Inflammatory macrophage (primary cell): ENCODE results near the gene MARCO.
"Not testable (repeated sequence)": the region's sequence is repeated elsewhere in the genome, so short reads cannot be mapped to it uniquely, and the experiment has no call there.

Experiments used
- DNase-seq, 2 donors: peaks; one replicate each; pipeline ENCODE4 v3.0.0-alpha.2; 2020 to 2022

The MARCO gene

GRCh38 chr2:118975133-118975532 is 33.1 kb downstream of the MARCO start:
- DNase-seq: no peak

DNA sequence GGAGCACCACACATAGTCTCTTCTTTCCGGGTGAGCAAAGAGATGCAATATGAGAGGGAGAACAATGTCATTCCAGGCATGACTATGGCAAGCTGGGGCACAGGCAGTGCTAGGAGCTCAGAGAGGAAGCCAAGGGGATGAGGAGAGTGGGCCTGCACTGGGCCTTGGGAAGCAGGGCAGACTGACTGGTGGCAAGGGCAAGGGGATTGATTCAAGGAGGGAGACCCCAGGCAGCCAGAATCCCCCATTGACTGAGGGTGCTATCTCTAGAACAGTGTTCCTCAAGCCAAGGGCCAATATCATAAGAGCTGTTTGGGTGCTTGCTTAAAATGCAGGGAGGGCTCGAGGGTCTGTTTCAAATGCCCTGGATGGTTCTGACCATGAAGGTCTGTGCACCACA is 36.1 kb downstream of the MARCO start:
- no peak for DNase-seq

DNA sequence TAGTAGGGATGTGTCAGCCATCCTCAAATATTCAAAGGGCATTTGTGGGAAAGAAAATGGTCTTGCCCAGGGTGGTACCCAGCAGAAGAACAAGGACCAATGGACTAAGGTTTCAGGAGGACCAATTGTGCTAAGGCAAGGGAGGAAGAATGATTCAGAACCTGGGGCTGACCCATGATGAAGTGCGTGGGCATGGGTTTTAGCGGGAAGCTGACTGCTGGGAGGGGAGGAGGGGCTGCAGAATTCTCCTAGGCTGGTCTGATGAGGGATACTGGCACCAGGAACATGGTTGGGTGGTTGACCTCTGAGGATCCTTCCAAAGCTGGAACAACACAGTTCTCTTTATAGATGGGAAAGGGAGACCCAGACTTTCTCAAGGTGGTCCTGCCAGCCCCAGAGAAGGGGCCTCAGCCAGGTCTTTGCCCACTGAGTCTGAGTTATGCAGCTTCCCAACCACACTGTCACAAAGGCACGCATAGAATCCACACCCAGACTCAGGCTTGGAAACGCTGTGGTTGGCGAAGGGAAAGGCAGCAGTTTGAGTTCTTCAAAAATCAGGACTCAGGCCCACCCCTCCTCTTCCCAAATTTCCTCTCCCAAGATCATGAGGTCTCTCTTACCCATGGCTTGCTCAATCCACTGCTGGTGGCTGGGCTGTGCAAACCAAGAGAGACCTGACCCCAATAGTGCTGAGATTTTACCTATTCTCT is 37.3 kb downstream of the MARCO start:
- DNase-seq: peak; percentile 30 to 75

- DNase-seq: no peak
These were observed 38.0 kb downstream of the MARCO start for GRCh38 chr2:118980022-118980421.

DNA sequence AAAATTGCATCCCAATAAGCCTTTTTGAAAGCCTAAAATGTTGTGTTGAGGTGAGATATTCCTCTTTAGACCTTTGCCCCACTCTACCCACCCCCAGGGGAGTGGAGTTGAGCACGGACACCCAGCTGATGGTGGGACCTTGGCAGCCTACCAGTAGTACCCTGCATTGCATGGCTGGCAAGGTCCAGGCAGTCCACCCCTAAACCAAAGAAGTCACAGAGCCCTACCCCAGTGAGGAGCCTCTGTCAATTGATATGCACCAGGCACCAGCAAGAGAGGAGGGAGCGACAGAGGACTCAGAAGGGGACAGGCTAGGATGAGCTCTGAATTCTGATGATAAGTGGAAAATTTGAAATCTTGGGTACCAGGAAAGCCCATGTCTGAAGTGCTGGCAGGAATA is 38.6 kb downstream of the MARCO start:
- DNase-seq: no peak

GRCh38 chr2:118981632-118982031 is 39.6 kb downstream of the MARCO start:
- DNase-seq: peak in 1 of 2 donors; percentile 40

DNA sequence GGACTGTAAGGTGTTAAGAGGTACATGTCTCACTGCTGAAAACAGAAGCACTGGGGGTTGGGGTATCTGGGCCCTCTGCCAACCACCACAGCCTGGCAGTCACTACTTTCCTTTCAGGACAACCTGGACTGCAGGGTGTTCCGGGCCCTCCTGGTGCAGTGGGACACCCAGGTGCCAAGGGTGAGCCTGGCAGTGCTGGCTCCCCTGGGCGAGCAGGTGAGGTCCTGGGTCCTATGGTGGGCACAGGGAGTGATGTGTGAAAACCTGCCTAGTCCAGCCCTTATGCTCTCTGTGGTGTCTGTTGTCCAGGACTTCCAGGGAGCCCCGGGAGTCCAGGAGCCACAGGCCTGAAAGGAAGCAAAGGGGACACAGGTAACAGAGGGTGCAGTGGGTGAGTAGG is 40.0 kb downstream of the MARCO start:
- no peak for DNase-seq

- no peak for DNase-seq
These were observed 41.1 kb downstream of the MARCO start for GRCh38 chr2:118983133-118983532.

- DNase-seq: no peak
These were observed 41.9 kb downstream of the MARCO start for GRCh38 chr2:118983915-118984314.

DNA sequence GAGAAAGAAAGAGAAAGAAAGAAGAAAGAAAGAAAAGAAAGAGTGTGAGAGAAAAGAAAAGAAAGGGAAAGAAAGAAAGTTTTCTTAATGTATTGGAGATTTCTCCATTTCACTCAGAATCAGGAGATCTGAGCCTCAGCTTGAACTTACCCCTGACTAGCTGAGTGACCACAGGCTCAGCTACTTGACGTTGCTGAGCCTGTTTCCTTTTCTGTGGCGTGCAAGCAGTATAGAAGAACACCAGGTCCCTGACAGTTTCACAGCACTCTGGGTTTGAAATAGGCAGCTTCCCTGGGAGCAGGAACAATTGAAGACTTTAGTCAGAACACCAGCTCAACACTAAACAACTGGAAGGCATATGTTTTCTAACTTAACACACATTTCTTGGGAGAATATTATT is 44.7 kb downstream of the MARCO start:
- peak; percentile 56 to 80 for DNase-seq

GRCh38 chr2:118987886-118988285 is 45.9 kb downstream of the MARCO start:
- no peak for DNase-seq

DNA sequence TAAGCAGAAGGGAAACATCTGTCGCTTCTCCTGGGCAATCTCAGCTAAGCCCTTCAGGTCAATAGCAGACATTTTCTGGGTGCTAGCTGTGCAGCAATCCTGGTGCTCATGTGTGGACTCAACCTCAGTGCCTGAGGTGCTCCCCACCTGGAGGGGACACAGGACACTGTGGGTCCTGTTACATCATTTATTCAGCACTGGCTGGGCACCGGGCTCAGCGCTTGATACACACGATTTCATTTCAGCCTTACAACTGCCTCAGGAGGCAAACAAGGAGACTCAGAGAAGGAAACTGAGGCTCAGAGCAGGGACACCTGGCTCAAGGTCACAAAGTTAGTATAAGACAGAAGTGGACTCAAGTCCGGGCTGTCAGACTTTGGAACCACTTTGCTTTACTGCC is 46.7 kb downstream of the MARCO start:
- DNase-seq: no peak

- no peak for DNase-seq
These were observed 47.5 kb downstream of the MARCO start for GRCh38 chr2:118989481-118989880.

DNA sequence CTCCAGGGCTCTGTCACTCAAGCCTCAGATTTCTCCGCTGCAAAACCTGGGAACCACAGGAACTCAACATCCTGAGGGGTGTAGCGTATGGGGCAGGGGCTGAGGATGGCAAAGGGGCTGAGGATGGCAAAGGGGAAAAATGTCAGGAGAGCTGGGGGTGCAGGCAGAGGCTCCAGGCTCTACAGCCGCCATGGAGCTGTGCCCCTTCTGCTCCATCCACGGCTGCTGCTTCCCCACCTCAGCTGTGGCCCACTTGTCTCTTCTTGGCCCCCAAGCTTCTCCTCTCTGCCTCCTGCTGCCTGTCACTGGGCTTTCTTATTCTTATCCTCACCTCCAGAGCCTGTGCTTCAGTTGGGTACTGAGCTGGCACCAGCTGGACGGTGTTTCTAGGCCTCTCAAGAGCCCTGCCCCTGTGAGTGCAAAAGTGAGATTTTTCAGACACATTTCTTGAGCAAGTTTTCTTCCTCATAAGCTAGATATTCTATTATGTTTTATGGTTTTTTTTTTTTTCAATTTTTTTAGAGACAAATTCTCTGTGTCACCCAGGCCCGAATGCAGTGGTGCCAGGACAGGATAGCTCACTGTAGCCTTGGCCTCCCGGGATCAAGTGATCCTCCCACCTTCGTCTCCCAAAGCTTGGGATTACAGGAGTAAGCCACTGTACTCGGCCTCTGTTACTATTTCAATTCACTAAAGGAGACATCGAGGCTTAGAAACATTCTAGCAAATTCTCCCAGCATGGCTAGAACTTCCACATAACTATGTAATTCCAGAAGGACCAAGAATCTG is 49.0 kb downstream of the MARCO start:
- DNase-seq: no peak

DNA sequence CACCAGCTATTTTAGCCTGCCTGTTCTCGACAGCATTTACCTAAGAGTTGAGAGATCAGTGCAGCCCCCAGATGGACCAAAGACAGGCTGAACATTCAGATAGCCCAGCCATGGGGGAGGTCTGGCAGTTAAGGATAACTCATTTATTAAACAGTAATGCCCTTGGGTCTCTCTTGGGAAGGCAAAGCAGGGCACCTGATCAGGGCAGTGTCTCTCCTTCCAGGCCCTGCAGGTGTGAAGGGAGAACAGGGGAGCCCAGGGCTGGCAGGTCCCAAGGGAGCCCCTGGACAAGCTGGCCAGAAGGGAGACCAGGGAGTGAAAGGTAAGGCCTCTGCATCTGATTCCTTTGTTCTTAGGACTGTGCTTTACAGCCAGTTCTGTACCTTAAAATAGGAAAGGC is 49.6 kb downstream of the MARCO start:
- no peak for DNase-seq

DNA sequence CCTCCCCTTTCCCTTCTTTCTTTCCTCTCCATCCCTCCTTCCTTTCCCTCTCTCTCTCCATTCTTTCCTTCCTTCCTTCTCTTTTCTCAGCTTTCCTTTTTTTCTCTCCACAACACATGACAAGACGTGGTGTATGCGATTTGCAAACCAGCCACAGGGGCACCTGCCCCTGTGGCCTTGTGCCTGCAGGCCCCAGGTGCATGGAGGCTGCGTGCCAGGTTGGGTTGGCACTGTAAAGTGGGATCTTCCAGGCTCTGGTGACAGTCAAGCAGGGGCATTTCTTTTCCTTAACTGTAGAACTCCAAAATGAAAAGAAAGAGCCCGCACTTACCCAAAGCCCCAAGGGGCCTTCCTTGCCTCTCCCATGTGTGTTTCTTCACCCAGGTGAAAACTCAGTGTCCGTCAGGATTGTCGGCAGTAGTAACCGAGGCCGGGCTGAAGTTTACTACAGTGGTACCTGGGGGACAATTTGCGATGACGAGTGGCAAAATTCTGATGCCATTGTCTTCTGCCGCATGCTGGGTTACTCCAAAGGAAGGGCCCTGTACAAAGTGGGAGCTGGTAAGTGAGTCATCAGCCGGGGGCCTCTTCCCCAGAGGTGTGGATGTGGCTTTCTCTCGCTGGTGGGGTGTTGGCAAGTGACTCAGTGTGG is 50.9 kb downstream of the MARCO start:
- no peak for DNase-seq

GRCh38 chr2:118993392-118993752 is 51.4 kb downstream of the MARCO start:
- no peak for DNase-seq

DNA sequence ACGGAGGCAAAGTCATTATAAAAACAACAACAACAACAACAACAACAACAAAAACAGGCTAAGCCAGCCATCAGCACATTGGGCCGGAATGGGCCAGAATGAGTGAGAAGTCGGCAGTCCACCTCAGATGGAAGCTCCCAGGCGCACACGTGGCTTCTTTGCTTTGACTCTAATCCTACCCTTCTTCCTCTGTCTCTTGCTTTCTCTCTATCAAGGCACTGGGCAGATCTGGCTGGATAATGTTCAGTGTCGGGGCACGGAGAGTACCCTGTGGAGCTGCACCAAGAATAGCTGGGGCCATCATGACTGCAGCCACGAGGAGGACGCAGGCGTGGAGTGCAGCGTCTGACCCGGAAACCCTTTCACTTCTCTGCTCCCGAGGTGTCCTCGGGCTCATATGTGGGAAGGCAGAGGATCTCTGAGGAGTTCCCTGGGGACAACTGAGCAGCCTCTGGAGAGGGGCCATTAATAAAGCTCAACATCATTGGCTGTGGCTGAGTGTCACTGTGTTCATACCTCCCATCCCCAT is 52.2 kb downstream of the MARCO start:
- no peak for DNase-seq

GRCh38 chr2:118994778-118995177 is 52.8 kb downstream of the MARCO start:
- DNase-seq: no peak

- DNase-seq: not testable (repeated sequence)
These were observed 61.9 kb downstream of the MARCO start for GRCh38 chr2:119003856-119004255.

DNA sequence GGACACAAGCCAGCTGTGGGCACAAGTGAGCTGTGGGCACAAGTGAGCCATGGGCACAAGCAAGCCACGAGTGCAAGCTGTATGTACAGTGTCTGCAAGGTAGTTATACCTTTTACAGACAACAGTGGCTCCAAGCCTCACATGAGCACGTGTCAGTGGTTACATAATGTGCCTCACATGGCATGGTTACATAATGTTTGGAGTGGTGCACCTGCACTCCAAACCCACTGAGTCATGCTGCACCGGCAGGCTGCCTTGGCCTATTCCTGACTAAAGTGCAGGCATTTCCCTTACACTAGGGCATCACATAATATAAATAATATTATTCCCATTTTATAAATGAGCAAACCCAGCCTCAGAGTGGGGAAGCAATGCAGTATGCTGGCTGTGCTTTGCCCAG is 62.6 kb downstream of the MARCO start:
- DNase-seq: no peak

DNA sequence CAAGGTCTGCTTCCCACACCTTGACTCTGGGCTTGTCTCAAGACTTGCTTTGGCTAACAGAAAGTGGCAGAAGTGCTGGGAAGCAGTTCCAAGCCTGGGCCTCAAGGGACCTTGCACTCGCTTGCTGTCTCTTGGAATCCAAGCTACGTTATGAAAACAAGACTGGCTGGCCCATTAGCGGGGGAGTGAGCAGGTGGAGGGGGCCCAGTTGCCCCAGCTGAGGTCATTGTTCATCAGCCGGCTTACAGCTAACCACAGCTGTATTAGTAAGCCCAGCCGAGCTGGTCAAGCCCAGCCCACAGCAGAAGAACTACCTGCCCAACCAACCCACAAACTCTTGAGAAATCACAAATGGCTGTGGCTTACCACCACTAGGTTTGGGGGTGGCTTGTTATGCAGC is 63.1 kb downstream of the MARCO start:
- DNase-seq: peak; percentile 12 to 59

DNA sequence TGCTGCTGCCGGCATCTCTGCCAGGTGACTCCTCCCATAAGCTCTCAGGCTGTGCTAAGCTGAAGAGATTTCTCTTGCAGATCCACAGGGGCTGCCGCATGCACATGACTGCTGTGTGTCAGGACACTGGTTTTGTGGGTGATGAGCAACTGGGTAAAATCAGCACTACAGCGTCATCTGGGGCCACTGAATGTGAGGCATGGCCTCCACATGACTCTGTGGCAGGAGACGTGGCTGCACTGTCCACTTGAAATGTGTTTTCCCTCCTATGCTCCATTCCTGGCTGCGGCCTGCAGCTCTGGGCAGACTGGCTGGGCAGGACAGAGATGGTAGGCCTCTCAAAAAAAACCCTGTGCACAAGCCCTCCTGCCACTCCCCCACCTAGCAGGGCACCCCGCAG is 63.6 kb downstream of the MARCO start:
- peak; percentile 10 to 60 for DNase-seq

GRCh38 chr2:119006441-119006840 is 64.4 kb downstream of the MARCO start:
- no peak for DNase-seq
